ENCODE measurements around the gene CDY2A. TPM values are rescaled to one million over a fixed set of nuclear protein-coding genes. Genes with fewer than 3 reads are reported as not detected.
"Not testable (repeated sequence)": the region's sequence is repeated elsewhere in the genome, so short reads cannot be mapped to it uniquely, and the experiment has no call there.

Gene CDY2A
- not detected for total RNA-seq

GRCh38 chrY:18025487-18025886 lies at the start of gene CDY2A:
TSS of gene CDY2A (plus strand) at chrY:18025787. CDS start at chrY:18026115, 328 bp downstream.
- ATAC-seq; DNase-seq (ENCODE audit: low spot score); intact Hi-C loops (cut with DNase I): not testable (repeated sequence)

- intact Hi-C loops (cut with DNase I); ATAC-seq; DNase-seq (ENCODE audit: low spot score): not testable (repeated sequence)
Measured at GRCh38 chrY:17997586-17997985, 28.0 kb upstream of the CDY2A start.

- ATAC-seq; DNase-seq (ENCODE audit: low spot score); intact Hi-C loops (cut with DNase I): not testable (repeated sequence)
Measured at GRCh38 chrY:17998266-17998665, 27.3 kb upstream of the CDY2A start.

GRCh38 chrY:18023897-18024296 lies 1.7 kb upstream of the CDY2A start:
- intact Hi-C loops (cut with DNase I); ATAC-seq; DNase-seq (ENCODE audit: low spot score): not testable (repeated sequence)

GRCh38 chrY:18028845-18029244 lies 3.3 kb downstream of the CDY2A start:
- DNase-seq (ENCODE audit: low spot score); intact Hi-C loops (cut with DNase I); ATAC-seq: not testable (repeated sequence)

- DNase-seq (ENCODE audit: low spot score); ATAC-seq; intact Hi-C loops (cut with DNase I): not testable (repeated sequence)
Measured at GRCh38 chrY:18030178-18030577, 4.6 kb downstream of the CDY2A start.

GRCh38 chrY:18034100-18034814 lies 8.7 kb downstream of the CDY2A start:
- intact Hi-C loops (cut with DNase I); ATAC-seq; DNase-seq (ENCODE audit: low spot score): not testable (repeated sequence)

- ATAC-seq; DNase-seq (ENCODE audit: low spot score); intact Hi-C loops (cut with DNase I): not testable (repeated sequence)
Measured at GRCh38 chrY:18034864-18035263, 9.3 kb downstream of the CDY2A start.

GRCh38 chrY:18044990-18045389 lies 19.4 kb downstream of the CDY2A start:
- ATAC-seq; DNase-seq (ENCODE audit: low spot score); intact Hi-C loops (cut with DNase I): not testable (repeated sequence)

GRCh38 chrY:18048149-18049040 lies 22.8 kb downstream of the CDY2A start:
- ATAC-seq; DNase-seq (ENCODE audit: low spot score); intact Hi-C loops (cut with DNase I): not testable (repeated sequence)

GRCh38 chrY:18049061-18049460 lies 23.5 kb downstream of the CDY2A start:
- intact Hi-C loops (cut with DNase I) = not testable (repeated sequence)

GRCh38 chrY:18056473-18056872 lies 30.9 kb downstream of the CDY2A start:
- intact Hi-C loops (cut with DNase I); ATAC-seq; DNase-seq (ENCODE audit: low spot score): not testable (repeated sequence)

More at GRCh38 chrY:18049061-18049460, 23.5 kb downstream of the CDY2A start:
- ATAC-seq; DNase-seq (ENCODE audit: low spot score): not testable (repeated sequence)

GRCh38 chrY:18073464-18073863 lies 47.9 kb downstream of the CDY2A start:
- ATAC-seq; intact Hi-C loops (cut with DNase I); DNase-seq (ENCODE audit: low spot score): not testable (repeated sequence)

Other genes with a start within 250 kb of the CDY2A start
- not detected for gene CDY2B, start 145.6 kb upstream of the CDY2A start, total RNA-seq

Data from sciatic nerve (tissue), 2 donors.